ENCODE measurements around the gene ADAMTS2.

GRCh38 chr5:179382486-179382885, 37.2 kb upstream of the ADAMTS2 start:
- TF ChIP-seq EZH2 (IDR thresholded peaks at IDR 0.05; ENCODE audit: insufficient read depth, poor library complexity, severe bottlenecking), result no peak
- no peak for TF ChIP-seq EZH2phosphoT487 (IDR thresholded peaks at IDR 0.05; ENCODE audit: insufficient read depth, low read depth)
